GM18867 (cell line): ENCODE measurements around the gene SEC24C.
"Not testable (repeated sequence)": the region's sequence is repeated elsewhere in the genome, so short reads cannot be mapped to it uniquely, and the experiment has no call there.

ENCODE experiments used
- ATAC-seq: cut with Tn5 transposase; IDR thresholded peaks from one replicate; pipeline ENCODE4 v1.9.1; 2021; ENCODE audit warnings: mild to moderate bottlenecking, moderate library complexity; ENCODE audit not compliant: unreplicated experiment

The SEC24C gene

DNA sequence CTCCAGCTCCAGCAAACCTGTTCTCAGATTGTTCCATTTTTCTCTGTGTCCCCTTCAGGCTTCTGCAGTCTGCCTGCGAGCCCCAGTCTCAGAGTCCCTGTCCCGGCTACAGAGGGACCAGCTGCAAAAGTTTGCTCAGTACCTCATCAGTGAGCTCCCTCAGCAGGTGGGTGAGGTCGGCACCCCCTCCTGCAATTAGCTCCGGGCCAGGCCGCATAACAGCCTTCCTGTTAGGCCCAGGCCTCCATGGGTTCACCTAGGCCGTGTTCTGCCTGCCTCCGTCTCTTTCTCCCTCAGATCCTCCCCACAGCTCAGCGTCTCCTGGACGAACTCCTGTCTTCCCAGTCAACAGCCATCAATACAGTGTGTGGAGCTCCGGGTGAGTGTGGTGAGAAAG is 45.5 kb downstream of the SEC24C start:
- no peak for ATAC-seq

DNA sequence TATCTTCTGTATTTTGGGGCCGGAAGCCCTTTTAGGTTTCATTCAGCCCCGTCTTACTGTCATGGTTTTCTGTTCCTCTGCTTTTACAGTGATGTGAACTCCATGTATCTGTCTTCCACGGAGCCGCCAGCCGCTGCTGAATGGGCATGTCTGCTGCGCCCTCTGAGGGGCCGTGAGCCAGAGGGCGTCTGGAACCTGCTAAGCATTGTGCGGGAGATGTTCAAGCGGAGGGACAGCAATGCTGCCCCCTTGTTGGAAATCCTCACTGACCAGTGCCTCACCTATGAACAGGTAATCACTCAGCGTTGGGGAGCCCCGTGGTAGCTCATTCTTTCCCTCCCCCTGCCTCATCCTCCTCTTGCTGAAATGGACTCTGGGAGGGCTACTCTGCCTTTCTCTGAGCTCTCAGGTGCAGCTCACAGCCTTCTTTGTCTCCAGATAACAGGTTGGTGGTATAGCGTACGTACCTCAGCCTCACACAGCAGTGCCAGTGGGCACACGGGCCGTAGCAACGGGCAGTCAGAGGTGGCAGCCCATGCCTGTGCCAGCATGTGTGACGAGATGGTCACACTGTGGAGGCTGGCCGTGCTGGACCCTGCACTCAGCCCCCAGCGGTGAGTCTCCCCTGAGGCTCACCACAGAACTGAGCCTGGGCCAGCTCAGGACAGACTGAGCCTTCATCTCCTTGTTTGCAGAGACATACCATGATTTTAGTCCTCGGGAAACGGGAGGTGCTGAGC is 46.9 kb downstream of the SEC24C start:
- ATAC-seq, result no peak

DNA sequence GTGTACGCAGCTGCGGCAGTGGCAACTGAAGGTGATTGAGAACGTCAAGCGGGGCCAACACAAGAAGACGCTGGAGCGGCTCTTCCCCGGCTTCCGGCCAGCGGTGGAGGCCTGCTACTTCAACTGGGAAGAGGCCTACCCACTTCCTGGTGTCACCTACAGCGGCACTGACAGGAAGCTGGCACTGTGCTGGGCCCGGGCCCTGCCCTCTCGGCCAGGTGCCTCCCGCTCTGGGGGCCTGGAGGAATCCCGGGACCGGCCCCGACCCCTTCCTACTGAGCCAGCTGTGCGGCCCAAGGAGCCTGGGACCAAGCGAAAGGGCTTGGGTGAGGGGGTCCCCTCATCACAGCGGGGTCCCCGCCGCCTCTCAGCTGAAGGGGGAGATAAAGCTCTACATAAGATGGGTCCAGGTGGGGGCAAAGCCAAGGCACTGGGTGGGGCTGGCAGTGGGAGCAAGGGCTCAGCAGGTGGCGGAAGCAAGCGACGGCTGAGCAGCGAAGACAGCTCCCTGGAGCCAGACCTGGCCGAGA is 47.8 kb downstream of the SEC24C start:
- no peak for ATAC-seq

DNA sequence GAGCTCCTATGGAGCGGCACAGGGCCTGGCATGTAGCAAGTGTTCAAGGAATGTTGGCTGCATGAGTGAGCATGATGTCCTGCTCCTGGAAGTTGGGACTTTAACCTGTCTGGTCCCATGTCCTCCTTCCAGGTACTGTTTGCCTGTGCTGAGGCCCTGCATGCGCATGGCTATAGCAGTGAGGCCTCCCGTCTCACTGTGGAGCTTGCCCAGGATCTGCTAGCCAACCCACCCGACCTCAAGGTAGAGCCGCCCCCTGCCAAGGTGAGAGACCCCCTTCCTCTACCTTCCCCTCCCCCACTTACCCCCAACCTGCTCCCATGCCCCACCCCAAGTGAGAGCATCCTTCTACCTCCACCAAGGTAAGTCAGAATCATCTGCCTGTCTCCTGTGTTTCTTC is 49.3 kb downstream of the SEC24C start:
- ATAC-seq, result no peak

DNA sequence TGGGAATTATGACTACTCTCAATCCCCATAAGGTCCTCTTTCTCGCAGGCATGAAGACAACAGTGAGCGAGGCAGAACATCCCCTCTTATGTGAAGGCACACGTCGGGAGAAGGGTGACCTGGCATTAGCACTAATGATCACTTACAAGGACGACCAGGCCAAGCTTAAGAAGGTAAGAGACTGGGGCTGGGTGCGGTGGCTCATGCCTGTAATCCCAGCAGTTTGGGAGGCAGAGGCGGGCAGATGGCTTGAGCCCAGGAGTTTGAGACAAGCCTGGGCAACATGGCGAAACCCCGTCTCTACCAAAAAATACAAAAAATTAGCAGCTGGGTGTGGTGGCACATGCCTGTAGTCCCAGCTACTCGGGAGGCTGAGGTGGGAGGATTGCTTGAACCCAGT is 51.3 kb downstream of the SEC24C start:
- ATAC-seq, result not testable (repeated sequence)

DNA sequence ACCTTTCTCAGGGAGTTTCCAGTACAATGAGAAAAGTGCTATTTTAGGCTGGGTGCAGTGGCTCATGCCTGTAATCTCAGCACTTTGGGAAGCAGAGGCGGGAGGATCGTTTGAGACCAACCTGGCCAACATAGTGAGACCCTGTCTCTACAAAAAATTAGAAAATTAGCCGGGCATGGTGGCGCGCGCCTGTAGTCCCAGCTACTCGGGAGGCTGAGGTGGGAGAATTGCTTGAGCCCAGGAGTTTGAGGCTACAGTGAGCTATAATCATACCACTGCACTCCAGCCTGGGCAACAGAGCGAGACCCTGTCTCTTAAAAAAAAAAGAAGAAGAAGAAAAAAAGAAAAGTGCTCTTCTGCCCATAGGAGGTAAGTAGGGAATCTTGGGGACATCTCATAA is 51.9 kb downstream of the SEC24C start:
- not testable (repeated sequence) for ATAC-seq

DNA sequence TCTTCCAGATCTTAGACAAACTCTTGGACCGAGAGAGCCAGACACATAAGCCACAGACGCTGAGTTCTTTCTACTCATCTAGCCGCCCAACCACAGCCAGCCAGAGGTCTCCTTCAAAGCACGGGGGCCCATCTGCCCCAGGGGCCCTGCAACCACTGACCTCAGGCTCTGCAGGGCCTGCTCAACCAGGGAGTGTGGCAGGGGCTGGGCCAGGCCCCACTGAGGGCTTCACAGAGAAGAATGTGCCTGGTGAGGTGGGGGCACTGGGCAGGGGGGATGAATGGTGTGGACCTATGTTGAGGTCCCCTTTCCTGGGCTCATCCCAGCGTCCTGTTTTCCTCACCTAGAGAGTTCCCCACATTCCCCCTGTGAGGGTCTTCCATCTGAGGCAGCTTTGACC is 52.6 kb downstream of the SEC24C start:
- ATAC-seq, result no peak

DNA sequence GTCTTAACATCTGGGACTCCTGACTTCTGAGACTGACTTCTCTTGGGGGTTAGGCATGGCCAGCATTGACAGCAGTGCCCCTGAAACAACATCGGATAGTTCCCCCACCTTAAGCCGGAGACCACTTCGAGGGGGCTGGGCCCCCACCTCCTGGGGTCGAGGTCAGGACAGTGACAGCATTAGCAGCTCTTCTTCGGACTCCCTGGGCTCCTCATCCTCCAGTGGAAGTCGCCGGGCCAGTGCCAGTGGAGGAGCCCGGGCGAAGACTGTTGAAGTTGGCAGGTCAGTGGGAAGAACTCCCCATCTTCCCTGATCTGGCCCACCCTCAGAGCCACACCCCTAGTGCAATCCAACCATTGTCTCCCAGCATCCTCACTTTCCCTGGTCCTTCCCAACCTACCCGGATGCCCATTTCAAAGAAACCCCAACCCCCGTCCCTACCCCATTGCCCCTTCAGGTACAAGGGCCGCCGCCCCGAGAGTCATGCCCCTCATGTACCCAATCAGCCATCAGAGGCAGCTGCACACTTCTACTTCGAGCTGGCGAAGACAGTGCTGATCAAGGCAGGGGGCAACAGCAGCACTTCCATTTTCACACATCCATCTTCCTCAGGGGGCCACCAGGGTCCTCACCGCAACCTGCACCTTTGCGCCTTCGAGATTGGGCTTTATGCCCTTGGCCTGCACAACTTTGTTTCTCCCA is 53.3 kb downstream of the SEC24C start:
- ATAC-seq, result no peak

DNA sequence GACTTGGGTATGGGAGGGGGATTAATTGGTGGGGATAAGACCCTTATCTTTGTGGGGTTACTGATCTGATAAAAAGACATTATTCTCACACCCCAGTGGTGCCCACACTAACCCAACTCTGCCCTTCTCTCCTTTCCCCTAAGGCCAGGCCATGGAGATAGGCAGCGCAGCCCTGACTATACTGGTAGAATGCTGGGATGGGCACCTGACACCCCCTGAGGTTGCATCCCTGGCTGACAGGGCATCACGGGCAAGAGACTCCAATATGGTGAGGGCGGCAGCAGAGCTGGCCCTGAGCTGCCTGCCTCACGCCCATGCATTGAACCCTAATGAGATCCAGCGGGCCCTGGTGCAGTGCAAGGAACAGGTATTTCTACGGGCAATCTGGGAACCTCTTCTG is 53.9 kb downstream of the SEC24C start:
- ATAC-seq, result no peak

DNA sequence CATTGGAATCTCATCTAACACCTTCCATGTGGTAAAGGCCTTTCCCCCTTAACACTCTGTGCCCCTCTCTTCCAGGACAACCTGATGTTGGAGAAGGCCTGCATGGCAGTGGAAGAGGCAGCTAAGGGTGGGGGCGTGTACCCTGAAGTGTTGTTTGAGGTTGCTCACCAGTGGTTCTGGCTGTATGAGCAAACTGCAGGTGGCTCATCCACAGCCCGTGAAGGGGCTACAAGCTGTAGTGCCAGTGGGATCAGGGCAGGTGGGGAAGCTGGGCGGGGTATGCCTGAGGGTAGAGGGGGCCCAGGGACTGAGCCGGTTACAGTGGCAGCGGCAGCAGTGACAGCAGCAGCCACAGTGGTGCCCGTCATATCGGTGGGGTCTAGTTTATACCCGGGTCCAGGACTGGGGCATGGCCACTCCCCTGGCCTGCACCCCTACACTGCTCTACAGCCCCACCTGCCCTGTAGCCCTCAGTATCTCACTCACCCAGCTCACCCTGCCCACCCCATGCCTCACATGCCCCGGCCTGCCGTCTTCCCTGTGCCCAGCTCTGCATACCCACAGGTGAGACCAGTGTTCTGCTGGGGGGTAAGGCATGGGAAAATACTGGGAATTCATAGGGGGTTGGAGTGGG is 54.9 kb downstream of the SEC24C start:
- ATAC-seq, result no peak

DNA sequence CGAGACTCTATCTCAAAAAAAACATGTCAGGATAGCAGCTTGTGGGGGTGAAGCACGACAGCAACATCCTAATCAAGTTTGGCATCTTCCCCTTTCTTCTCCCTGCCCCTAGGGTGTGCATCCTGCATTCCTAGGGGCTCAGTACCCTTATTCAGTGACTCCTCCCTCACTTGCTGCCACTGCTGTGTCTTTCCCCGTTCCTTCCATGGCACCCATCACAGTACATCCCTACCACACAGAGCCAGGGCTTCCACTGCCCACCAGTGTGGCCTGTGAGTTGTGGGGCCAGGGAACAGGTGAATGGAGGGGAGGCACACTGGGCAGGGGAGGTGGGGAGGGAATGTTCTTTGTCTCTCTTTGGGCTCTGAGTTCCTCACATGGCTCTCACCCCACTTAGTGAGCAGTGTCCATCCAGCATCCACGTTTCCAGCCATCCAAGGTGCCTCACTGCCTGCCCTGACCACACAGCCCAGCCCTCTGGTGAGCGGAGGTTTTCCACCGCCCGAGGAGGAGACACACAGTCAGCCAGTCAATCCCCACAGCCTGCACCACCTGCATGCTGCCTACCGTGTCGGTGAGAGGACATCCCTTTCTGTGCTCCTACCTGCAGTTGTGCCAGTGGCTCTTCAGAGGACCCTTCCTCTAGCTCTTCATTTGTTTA is 55.9 kb downstream of the SEC24C start:
- no peak for ATAC-seq

DNA sequence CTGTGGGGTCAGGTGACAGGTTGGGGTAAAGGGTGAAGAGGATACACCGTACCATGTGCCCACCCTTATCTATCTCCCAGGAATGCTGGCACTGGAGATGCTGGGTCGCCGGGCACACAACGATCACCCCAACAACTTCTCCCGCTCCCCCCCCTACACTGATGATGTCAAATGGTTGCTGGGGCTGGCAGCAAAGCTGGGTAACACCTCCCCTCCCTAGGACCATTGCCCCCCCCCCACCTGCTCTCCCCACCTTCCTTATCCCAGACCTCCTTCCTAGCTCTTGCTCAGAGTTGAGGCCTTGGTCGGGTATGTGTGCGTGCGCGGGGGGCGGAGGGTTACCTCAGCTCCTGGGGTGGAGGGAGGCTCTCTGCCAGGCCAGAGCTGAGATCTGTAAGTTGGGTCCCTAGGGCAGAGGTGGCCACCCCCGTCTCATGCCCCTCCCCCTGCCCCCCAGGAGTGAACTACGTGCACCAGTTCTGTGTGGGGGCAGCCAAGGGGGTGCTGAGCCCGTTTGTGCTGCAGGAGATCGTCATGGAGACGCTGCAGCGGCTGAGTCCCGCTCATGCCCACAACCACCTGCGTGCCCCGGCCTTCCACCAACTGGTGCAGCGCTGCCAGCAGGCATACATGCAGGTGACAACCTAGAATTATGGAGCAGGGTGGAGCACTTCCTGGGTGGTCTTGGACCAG is 56.5 kb downstream of the SEC24C start:
- no peak for ATAC-seq

DNA sequence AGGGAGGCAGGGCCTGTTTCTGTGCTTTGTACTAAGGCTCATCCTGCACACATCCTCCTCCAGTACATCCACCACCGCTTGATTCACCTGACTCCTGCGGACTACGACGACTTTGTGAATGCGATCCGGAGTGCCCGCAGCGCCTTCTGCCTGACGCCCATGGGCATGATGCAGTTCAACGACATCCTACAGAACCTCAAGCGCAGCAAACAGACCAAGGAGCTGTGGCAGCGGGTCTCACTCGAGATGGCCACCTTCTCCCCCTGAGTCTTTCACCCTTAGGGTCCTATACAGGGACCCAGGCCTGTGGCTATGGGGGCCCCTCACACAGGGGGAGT is 57.0 kb downstream of the SEC24C start:
- no peak for ATAC-seq

DNA sequence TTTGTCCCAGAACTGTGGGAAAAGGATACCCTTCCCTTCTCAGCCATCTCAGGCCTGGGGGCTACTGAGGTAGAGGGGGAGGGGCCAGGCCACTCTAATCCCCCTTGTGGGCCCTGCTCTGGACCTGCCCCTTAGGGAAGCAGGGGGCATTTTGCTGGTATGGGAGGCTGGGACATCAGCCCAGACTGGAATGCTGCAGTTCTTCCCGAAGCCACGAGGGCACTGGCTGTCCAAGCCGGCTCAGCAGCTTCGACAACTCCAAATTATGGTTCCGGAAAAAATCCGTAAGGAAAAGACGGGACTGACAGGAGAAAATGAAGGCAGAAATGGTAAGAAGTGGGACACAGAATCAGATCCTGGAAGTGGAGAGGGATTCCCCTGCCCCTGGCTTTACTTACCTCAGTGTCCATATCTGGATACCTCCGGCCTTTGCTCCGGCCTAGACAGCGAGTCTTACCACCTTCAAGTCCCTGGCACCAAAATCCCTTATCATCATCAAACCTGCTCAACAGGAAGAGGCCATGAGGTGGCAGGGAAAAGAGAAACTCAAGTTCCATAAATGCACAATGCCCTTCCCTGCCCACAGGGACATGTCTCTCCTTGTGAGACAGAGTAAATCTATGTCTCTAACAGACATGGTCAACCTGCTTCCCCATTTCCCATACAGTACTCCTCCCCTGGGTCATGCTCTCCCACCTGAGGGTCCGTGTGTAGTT is 58.3 kb downstream of the SEC24C start:
- no peak for ATAC-seq

DNA sequence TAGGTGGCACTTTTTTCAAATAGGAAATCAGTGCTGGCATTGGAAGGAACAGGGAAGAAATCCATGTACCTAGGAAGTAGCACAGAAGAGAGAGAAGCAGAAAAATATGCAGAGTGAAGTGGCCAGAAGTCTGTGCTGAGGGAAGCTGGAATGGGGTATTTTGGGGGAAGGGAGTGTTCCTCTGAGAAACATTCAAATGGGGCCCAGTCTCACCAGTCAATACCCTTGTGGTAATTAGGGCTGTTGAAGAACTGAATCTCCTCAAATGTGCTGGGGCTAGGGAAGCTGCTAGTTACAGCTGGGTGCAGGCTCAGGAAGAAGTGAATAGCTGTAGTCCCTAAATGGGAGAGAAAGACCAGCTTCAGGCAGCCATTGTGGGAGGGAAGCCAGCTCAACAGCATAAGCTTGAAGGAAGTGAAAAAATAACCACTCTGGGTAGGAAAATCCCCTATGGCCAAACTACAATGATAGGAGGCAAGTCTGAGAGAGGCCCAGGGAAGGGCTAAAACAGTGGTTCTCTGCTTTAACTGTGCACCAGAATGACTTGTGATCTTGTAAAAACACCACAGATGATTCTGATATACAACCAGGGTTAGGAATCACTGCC is 59.6 kb downstream of the SEC24C start:
- ATAC-seq, result no peak

DNA sequence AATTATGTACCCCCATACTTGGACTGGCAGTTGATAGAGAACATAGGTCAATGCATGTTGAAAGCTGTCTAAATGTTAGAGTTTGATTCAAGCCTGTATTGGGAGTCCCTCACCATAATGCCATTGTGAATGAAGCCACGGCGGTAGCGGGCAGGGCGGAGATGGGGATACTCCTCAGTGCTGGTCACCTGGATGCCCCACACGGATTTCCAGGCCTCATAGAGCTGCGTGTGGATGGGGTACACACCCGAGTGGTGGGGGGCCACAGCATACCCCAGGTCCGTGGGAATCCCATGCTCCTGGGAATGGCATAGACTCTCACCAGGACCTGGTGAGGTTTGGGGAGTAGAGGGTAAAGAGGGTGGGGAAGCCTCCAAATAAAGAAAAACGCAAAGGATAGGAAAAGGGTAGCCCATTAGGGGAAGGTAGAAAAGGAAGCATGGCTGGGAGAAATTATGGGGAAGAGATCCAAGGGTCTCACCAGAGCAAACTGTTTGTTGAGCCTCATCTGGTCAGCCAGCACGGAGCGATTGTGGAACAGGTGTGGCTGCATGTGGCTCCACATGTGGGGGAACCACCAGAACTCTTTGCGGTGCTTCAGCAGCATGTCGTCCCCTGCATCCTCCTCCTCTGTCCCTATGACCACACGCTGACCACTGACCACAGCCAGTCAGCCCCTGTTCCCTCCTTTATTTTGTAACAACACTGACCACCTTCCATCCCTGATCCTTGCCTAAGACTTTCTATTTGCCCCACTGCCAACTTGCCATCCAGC is 62.2 kb downstream of the SEC24C start:
- no peak for ATAC-seq

DNA sequence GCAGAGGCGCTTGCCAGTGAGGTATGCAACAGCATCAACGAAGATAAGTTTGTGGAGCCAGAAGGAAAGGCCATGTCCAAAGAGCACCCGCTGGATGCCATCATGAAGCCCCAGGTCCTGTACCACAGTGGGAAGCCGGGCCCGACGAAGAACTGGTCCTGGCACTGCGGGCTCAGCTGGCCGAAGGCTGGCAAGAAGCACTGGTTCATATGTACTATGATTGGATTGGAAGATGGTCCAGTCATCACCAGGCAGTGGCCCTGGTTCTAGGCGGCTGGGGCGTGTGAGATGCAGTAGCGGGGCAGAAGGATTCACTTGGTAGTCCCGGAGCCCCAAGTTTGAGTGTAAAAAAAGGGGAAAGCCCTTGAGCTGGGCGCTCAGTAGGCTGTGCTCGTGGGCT is 63.3 kb downstream of the SEC24C start:
- no peak for ATAC-seq

DNA sequence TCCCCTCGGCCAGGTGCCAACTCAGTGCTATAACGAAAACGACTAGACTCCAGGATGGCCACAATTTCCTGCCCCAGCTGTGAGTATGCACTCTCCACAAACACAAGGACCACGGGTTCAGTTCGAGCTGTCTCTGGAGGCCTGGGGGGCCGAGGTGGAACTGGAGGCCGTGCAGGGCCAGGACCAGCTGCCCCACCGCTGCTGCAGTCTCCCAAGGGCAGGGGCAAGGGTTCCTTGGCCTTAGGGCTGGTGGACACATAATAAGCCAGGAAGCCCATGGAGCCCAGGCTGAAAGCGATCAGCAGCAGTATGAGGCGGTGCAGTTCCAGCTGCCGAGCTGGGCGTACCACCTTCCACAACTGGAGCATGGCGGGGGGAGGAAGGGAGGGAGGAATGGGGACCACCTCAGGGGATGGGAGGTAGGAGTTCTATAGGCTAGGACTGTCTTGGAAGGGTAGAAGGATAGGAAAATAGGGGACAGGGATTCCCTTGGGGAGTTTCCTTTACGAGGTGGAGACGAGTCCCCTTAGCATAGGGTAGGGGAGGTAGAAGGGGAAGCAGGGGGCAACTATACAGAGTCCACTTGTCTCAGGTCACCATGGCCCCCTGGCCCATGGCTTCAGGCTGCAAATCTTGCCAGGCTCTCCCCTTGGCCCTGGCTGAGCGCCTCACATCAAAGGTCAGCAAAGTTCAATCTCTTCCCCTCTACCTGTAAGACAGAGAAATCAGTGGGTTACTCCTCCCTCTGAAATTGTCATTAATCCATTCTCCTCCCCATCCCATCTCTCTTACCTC is 64.0 kb downstream of the SEC24C start:
- no peak for ATAC-seq
